Psoas muscle (tissue), 8 donors: ENCODE measurements around the gene SPATA25. TPM values are rescaled to one million over a fixed set of nuclear protein-coding genes. Genes with fewer than 3 reads are reported as not detected.
"Not testable (repeated sequence)": the region's sequence is repeated elsewhere in the genome, so short reads cannot be mapped to it uniquely, and the experiment has no call there.

Source experiments
- ATAC-seq, 4 donors: fragments of 200-7000 bp; cut with Tn5 transposase; one replicate each; pipeline ENCODE4 v1.9.1; 2020; ENCODE audit warnings: moderate library complexity in 3 of 4, mild to moderate bottlenecking in 2 of 4
- DNase-seq, 2 donors: peaks; one replicate each; pipeline ENCODE4 v3.0.0-alpha.2; 2020
- H3K27ac ChIP-seq: fragments of 200-600 bp; one replicate; pipeline ENCODE4 v1.8.0; 2022
- H3K27me3 ChIP-seq, 3 donors: fragments of 200-600 bp in 1 of 3; one replicate each; pipeline versions ENCODE4 v1.6.1 to v1.8.0; 2013 to 2022; ENCODE audit warnings: low read length in 2 of 3, mild to moderate bottlenecking in 2 of 3, moderate library complexity in 1 of 3; ENCODE audit not compliant: insufficient read depth in 3 of 3
- H3K36me3 ChIP-seq, 2 donors: fragments of 200-600 bp in 1 of 2; one replicate each; pipeline versions ENCODE4 v1.6.1 to v1.8.0; 2013 to 2022; ENCODE audit warnings: low read depth in 1 of 2, mild to moderate bottlenecking in 1 of 2, moderate library complexity in 1 of 2; ENCODE audit not compliant: insufficient read depth in 1 of 2
- H3K4me1 ChIP-seq: fragments of 200-600 bp; one replicate; pipeline ENCODE4 v1.8.0; 2022
- H3K4me3 ChIP-seq: fragments of 200-600 bp; one replicate; pipeline ENCODE4 v1.8.0; 2022; ENCODE audit warnings: mild to moderate bottlenecking
- H3K9me3 ChIP-seq: fragments of 200-600 bp; one replicate; pipeline ENCODE4 v1.8.0; 2022
- CTCF ChIP-seq: fragments of 200-600 bp; IDR thresholded peaks from one replicate; pipeline ENCODE4 v1.8.0; 2022; ENCODE audit warnings: antibody characterized with exemption
- WGBS, 3 donors: extraction: QIAGEN DNeasy Blood & Tissue Kit; methylation state at CpG; one replicate each; pipeline versions ENCODE4 v1.1.6 to v1.1.7; 2013; 5-methylcytosine and 5-hydroxymethylcytosine counted together
- intact Hi-C, 2 donors: fragments of 100-400 bp; cut with DNase I; formaldehyde crosslinking; loops; one replicate each; pipeline versions ENCODE4 v1.11.0 to v1.14.2; 2022
- polyA plus RNA-seq, 3 donors: library from polyadenylated mRNA; stranded (reverse); fragments of 200-250 nt; gene quantifications; one replicate each; pipeline ENCODE4 v1.2.3, GENCODE V29; 2013
- total RNA-seq, 4 donors: library from RNA; stranded (reverse); fragmentation: NEBNext Ultra II Directional in 2 of 4; extraction: Animal tissue kit (Norgen Biotek cat#: 25700) in 2 of 4; gene quantifications; one replicate each; pipeline versions ENCODE4 v1.2.1 to v1.2.4, GENCODE V29; 2021 to 2023
- donor health status: healthy with polysubstance abuse.
- donor health status: DM: no; HTN: no; CAD: no; lungs with moderate emphysema.
- donor health status: Bipolar disorder and iron deficiency.
- donor health status: healthy.
- donor health status: DM: yes; HTN: yes; CAD: no.
- donor health status: DM: no; HTN: no; CAD: no.
- donor health status: DM: no; HTN: no; CAD: no.
- donor health status: DM: yes; HTN: yes; CAD: no.

SPATA25 gene
- total and polyA plus RNA-seq, 7 donors = 1.0 to 2.7 (median 1.6) TPM

- DNase-seq = no peak
Measured at GRCh38 chr20:45878076-45878761, 9.2 kb downstream of the SPATA25 start.

GRCh38 chr20:45874576-45874975, 12.8 kb downstream of the SPATA25 start:
- no peaks in the 10 kb centered on the region for H3K27me3 ChIP-seq
- 77 to 81% (median 78%) methylated on average over 4 of the region's 4 CpGs for WGBS, 3 donors
- H3K27ac ChIP-seq = no peak overlapping the region
- H3K9me3 ChIP-seq = no peaks in the 10 kb centered on the region
- TF ChIP-seq CTCF = no peak
- intact Hi-C loops = no loop called here
- H3K36me3 ChIP-seq = peaks cover 0 to 28% of the 10 kb centered on the region in 2 donors
- H3K4me3 ChIP-seq = no peak overlapping the region
- no peaks in the 10 kb centered on the region for H3K4me1 ChIP-seq
- ATAC-seq (no peak), DNase-seq (no peak)

More at GRCh38 chr20:45878076-45878761, 9.2 kb downstream of the SPATA25 start:
- no peak for ATAC-seq
- Histone ChIP-seq H3K27me3 (no peaks in the 10 kb centered on the region), H3K9me3 (no peaks in the 10 kb centered on the region), H3K36me3 (peaks cover 0 to 40% of the 10 kb centered on the region in 2 donors), H3K4me3 (no peak overlapping the region), H3K27ac (no peak overlapping the region), H3K4me1 (peaks cover 8% of the 10 kb centered on the region)
- WGBS, 3 donors = 72 to 79% (median 75%) methylated on average over 13 of the region's 13 CpGs
- intact Hi-C loops = loop anchor here in 1 of 2 donors (5.0 kb wide), 1 partner anchor 36 kb away; no protein-coding TSS in a partner anchor
- no peak for TF ChIP-seq CTCF

- 89 to 95% (median 91%) methylated on average over 10 of the region's 10 CpGs for WGBS, 3 donors
- H3K4me1 ChIP-seq, H3K27me3 ChIP-seq, H3K27ac ChIP-seq, intact Hi-C loops, H3K4me3 ChIP-seq, DNase-seq, ATAC-seq, H3K9me3 ChIP-seq: not testable (repeated sequence)
- peaks cover 0 to 25% of the 10 kb centered on the region in 2 donors for H3K36me3 ChIP-seq
Measured at GRCh38 chr20:45874104-45874481, 13.3 kb downstream of the SPATA25 start.

- no peaks in the 10 kb centered on the region for H3K4me1 ChIP-seq
- no peak overlapping the region for H3K4me3 ChIP-seq
- H3K36me3 ChIP-seq = peaks cover 0 to 20% of the 10 kb centered on the region in 2 donors
- ATAC-seq (no peak), DNase-seq (no peak)
- H3K9me3 ChIP-seq = no peaks in the 10 kb centered on the region
- WGBS, 3 donors = 77 to 90% (median 81%) methylated on average over 1 of the region's 1 CpG
- H3K27me3 ChIP-seq = no peaks in the 10 kb centered on the region
- no peak for TF ChIP-seq CTCF
- H3K27ac ChIP-seq = no peak overlapping the region
- intact Hi-C loops = no loop called here
Measured at GRCh38 chr20:45873409-45874103, 13.9 kb downstream of the SPATA25 start.

GRCh38 chr20:45872626-45873025, 14.8 kb downstream of the SPATA25 start:
- intact Hi-C loops = no loop called here
- ATAC-seq (no peak), DNase-seq (no peak)
- no peaks in the 10 kb centered on the region for H3K9me3 ChIP-seq
- H3K4me1 ChIP-seq = no peaks in the 10 kb centered on the region
- H3K27me3 ChIP-seq = no peaks in the 10 kb centered on the region
- TF ChIP-seq CTCF = no peak
- WGBS, 3 donors = 89 to 92% (median 90%) methylated on average over 4 of the region's 4 CpGs
- peaks cover 0 to 11% of the 10 kb centered on the region in 2 donors for H3K36me3 ChIP-seq
- H3K27ac ChIP-seq = no peak overlapping the region
- H3K4me3 ChIP-seq = no peak overlapping the region
